GM21529 (cell line): ENCODE data around the gene CPNE1.
"Not testable (repeated sequence)": the region's sequence is repeated elsewhere in the genome, so short reads cannot be mapped to it uniquely, and the experiment has no call there.

Experiments
- ATAC-seq: cut with Tn5 transposase; IDR thresholded peaks from one replicate; pipeline ENCODE4 v1.9.1; 2021; ENCODE audit not compliant: unreplicated experiment

CPNE1 gene

GRCh38 chr20:35698298-35699126 lies 33.8 kb upstream of the CPNE1 start:
- ATAC-seq: peak; percentile 31

GRCh38 chr20:35697696-35698297 lies 33.1 kb upstream of the CPNE1 start:
- no peak for ATAC-seq

DNA sequence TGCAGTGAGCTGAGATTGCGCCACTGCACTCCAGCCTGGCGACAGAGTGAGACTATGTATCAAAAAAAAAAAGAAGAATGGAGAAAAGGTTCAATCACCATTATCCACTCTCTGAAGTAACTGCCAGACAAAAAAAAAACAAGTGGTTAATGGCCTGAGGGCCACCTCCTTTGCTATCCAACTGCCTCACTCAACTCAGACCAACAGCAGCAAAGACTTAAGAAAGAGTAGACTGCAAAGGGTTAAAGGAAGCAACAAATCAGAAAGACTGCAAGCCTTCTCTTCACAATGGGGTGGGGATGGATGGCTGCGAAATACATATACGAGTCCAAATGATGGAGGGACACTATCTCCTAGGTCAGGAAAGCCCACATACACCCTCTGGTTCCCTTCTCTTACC lies 31.3 kb upstream of the CPNE1 start:
- ATAC-seq: no peak

- no peak for ATAC-seq
These were observed 30.6 kb upstream of the CPNE1 start for GRCh38 chr20:35695245-35695749.

DNA sequence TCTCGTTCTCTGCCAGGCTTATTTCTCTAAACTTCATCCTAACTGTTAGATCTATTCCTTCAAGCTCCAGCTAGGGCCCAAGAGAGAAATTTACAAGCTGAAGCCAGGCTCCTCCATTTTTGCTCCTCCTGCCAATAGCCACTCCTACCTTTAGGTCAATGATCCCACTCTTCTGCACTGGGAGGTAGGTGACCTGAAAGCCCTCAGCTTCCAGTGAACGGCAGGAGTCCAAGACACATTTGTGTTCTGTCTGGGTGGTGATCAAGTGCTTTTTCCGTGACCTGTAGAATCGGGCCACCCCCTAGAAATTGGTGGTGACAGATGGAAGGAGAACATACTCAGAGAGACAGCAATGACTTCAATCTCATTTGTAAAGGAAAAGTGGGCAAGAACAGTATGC lies 25.6 kb upstream of the CPNE1 start:
- no peak for ATAC-seq

DNA sequence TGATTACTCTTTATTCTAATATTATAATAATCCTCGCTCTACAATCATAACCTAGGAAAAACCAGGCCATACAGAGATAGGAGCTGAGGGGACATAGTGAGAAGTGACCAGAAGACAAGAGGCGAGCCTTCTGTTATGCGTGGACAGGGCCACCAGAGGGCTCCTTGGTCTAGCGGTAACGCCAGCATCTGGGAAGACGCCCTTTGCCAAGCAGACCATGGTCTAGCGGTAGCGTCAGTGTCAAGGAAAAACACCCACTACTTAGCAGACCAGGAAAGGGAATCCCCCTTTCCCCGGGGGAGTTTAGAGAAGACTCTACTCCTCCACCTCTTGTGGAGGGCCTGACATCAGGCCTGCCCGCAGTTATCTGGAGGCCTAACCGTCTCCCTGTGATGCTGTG lies 22.2 kb upstream of the CPNE1 start:
- not testable (repeated sequence) for ATAC-seq

- not testable (repeated sequence) for ATAC-seq
These were observed 20.7 kb upstream of the CPNE1 start for GRCh38 chr20:35685368-35685767.

DNA sequence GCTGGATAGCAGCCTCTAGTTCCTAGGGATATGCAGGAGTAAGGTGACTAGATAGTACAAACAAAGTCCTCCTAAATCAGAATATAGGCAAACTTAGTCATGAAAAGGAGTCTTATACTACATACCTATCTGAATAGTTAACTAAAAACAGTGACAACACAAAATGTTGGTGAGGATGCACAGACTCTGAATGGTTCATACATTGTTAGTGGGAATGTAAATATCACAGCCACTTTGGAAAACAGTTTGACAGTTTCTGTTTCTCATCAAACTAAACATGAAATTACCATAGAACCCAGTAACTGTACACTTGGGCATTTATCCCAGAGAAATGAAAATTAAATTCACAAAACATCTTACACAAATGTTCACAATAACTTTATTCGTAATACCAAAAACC lies 17.3 kb upstream of the CPNE1 start:
- ATAC-seq: no peak

DNA sequence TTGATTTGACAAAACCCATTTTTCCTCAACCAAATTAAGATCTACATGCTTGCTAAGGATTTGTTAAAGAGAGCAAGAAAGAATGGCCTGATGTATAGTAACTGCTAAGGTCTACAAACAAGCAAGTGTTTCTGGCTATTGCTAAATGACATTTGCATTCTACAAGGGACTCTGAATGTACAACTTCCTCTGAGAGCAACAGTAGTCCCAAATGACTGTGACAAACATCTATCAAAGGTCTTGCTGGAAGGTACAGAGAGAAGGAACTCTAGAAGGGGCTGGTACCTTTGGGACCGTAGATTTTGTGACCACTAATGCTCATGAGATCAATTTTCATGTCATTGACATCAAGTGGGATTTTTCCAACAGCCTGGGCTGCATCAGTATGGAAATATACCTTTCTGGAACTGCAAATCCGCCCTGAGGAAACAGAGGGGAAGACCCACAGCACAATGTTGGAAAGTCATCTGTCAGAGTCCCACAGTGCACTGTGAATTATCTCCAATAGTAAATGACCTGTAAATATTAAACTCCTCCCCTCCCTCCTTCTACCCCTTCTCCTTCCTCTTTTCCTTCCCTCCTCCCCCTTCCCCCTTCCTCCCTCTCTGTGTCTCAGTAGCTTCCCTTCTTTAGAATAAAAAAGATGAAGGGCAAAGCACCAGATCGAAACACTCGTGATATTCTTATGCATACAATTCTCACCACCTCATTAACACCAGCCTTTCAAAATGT lies 15.9 kb upstream of the CPNE1 start:
- ATAC-seq: no peak

DNA sequence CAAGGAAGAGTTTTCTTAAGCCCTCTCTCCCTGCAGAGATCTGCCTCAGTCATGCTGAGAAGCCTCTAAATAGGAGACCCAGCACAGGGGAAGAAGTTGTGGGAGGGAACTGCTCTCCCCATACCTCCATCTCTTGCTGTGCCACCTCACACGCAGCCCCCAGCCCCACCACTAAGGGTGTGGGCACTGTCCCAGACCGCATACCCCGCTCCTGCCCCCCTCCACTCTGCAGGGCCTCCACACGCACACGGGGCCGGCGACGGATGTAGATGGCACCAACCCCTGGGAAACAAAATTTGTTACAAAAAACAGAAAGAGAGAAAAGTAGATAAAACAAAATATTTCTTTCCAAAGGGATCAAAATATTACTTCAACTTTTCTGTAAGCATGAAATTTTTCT lies 10.2 kb upstream of the CPNE1 start:
- ATAC-seq: no peak

GRCh38 chr20:35673884-35674283 lies 9.2 kb upstream of the CPNE1 start:
- no peak for ATAC-seq

DNA sequence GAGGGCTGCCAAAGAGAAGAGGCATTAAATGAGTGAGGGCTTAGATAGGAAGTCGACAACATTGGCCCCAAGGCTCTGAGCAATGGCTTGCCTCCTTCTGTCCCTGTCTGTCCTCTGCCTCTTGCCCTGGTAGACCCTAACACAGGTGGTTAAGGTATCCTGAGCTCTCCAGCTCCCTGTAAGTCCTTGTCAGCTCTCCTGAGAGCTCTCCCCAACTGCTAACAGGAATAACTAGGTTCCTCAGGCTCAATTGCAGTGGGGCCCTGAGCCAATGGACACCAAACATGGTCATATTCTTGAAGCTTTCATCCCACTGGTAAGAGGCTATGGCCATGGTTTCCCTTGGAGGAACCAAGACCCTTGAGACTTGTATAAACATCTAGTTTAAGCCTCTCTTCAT lies 5.0 kb upstream of the CPNE1 start:
- no peak for ATAC-seq

DNA sequence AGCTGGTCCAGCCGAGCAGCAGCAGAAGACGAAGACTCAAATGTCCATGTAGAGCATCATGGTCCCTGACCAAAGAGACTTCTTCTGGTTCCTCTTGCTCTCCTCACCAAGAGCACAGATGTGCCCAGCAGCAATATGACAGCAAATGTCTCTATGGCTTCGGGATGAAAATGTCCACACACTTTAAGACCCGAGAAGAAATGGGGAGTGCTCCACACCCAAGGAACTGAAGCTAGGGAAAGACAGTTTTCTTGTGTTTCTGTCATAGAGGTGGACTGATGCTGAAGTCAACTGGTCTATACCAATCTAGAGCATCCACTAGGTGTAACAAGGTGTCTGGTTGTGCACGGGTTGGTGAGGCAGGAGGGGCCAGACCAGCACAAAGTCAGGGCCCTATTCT lies 4.5 kb upstream of the CPNE1 start:
- no peak for ATAC-seq

- ATAC-seq: no peak
These were observed 1.2 kb upstream of the CPNE1 start for GRCh38 chr20:35665949-35666288.

DNA sequence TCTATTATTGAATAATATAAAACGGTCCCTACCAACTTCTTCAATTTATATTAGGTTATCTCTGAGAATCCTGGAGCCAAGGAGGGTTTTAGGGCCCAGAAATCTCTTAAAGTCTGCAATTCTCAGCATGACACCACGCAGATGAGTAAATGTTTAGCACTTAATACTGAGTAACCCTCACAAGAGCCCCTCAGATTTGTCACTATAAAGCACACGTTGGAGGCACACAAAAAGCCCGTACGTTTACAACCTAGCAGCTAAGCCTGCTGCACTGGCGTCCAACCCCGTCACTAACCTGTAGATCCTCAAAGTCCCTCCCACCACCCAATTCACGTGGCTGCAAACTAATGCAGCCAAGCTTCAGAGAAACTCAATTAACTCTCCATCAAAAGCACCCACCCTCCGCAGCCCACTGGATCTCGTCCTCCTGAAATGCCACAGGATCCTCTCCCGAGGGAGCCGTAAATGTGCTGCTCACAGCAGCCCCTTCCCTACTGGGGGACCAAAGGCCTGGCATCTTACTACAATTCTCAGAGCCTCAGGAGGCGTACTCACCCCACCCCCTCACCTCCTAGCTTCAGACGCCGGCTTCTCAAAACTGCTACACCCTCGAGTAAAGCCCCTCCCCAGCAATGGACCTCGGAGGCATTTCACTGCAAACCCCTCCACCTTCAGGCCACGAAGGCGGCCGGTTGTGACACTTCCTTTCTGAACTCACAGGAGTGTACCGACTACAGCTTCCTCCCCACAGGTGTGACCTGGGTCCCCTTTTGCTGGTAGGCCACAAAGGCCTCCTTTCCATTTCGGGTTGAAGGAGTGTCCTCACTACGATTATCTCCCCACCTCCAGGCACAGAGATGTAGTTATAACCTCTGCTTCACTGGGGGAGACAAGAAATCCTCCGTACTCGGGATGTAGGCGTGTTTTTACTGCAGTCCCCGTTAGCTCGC lies 909 bp downstream of the CPNE1 start:
- ATAC-seq: peak; percentile 23

DNA sequence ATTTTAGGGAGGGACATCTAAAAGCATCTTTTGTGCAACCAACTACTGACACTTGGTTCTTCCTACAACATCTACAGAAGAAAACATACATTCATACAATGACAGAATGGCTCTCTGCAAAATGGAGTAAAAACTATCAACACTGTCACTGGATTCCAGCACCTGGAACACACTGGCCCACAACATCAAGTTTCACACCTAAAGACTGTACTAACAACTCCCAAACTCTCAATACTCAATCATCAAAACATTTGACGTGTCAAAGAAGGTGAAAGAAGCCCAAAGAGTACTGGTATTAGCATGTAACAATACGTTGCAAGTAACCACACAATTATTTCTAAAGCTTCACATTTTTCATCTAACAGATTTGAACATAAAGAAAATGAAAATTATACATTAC lies 2.1 kb downstream of the CPNE1 start:
- ATAC-seq: no peak

DNA sequence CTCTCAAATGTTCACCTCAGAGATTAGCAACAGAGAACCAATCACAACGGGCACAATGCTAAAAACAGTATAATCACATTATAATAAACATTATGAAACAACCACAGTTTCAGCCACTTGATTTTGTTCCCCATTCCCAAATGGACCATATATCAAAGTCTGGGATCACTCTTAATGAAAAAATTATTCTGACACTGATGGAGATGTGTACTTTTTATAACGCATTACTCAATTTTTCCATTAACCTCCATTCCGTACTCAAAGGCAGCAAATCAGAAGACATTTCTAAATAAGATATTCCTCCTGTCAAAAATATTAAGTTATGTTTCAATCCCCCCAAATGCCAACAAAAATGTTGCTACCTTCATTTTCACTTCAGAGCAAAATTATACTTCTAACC lies 2.8 kb downstream of the CPNE1 start:
- no peak for ATAC-seq

DNA sequence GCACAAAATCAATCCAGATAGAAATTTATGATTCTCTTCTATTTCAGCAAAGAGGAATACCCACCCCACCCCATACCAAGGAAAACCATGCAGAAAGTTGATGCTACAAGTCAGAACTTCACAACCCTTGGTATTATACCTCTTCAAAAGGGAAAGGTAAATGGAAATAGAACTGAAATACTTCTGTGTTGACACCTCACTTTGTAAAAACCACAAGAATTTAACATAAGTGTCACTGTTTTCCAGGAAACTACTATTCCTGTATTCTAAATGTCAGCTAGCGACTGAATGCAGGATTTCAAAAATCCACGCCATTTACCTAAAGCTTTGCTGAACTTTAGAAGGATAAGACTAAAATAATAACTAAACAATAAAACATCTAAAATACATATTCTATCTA lies 3.6 kb downstream of the CPNE1 start:
- no peak for ATAC-seq

- no peak for ATAC-seq
These were observed 4.4 kb downstream of the CPNE1 start for GRCh38 chr20:35660122-35660937.

DNA sequence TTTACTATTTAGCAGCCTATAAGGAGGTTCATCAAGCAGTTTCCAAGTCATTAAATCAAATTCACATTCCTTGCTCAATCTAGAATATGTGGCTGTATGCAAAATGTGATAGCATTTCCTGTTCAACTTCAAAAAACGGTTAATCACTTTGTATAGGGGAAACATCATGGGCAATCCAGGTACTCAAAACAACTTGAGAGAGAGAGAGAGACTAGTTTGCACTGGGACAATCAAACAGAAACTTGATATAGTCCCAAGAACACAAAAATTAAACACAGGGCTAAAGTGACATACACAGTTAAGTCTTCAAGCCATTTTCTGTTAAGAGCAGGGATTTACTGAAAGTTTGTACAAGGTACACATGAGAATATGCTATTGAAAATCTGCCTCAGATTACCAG lies 7.4 kb downstream of the CPNE1 start:
- no peak for ATAC-seq
